NCI-H1694 (cell line): ENCODE results near the gene NAALADL2.
"Not testable (repeated sequence)": the region's sequence is repeated elsewhere in the genome, so short reads cannot be mapped to it uniquely, and the experiment has no call there.

Source experiments
- DNase-seq: peaks from one replicate; lab custom pipeline; 2025; lab: John Stamatoyannopoulos, UW

NAALADL2 gene

DNA sequence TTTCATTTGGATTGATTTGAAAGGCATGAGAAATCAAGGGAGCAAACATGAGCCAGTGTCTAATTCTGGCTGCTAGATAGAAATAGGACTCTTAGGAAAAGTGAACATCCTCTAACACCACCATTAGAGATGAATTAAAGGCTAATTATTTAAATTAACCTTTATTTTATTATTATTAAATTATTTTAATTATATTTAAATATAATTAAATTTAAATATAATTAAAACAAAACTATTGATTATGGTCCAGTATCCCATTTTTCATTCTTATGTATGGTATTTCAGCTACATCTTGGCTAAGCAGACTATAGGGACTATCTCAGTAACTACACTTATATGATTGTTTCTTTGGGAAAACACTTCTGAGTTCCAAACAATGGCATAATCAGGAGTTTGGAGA is 904.8 kb downstream of the NAALADL2 start:
- DNase-seq, result no peak

DNA sequence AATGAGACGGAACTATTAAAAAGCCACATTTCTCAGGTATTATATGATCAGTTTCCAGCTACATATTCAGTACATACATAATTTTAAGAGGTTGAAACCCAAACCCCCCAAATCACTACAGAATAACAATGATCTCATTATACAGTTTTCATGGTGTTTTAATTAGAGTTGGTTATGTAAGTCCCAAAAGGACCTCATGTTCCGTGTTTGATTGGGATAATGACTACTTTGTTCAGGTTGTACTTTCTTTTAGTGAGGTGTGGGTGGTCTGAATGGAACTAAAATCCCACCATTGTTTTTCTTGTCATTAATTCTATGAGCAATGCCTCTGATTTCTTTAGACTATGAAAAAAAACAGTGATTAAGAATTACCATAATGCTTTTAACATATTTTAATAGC is 905.6 kb downstream of the NAALADL2 start:
- DNase-seq, result no peak

- no peak for DNase-seq
Observed at GRCh38 chr3:175770426-175770825, 911.3 kb downstream of the NAALADL2 start.

GRCh38 chr3:175777495-175777894 is 918.4 kb downstream of the NAALADL2 start:
- DNase-seq, result no peak

- DNase-seq, result no peak
Observed at GRCh38 chr3:175777965-175778364, 918.8 kb downstream of the NAALADL2 start.

DNA sequence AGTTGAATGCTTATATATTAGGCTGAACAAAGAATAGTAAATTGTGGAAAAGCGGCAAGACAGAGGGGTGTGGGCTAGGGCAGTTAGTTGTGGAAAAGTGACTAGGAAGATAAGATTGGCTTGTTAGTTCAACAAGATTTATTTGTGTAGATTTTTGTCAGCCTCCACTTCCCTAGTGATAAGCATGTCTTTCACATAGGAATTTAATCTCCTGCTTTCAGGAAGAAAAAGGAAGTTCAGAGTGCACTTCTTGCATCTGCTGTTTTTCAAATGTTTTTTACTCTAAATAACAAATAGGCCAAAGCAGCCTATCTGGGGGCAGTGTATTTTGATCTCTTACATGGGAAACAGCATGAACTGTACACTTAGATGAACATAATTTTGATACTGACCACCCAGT is 919.9 kb downstream of the NAALADL2 start:
- DNase-seq, result no peak

GRCh38 chr3:175787109-175787508 is 928.0 kb downstream of the NAALADL2 start:
- not testable (repeated sequence) for DNase-seq

GRCh38 chr3:175792245-175792644 is 933.1 kb downstream of the NAALADL2 start:
- DNase-seq, result no peak

- DNase-seq, result no peak
Observed at GRCh38 chr3:175798326-175798725, 939.2 kb downstream of the NAALADL2 start.

DNA sequence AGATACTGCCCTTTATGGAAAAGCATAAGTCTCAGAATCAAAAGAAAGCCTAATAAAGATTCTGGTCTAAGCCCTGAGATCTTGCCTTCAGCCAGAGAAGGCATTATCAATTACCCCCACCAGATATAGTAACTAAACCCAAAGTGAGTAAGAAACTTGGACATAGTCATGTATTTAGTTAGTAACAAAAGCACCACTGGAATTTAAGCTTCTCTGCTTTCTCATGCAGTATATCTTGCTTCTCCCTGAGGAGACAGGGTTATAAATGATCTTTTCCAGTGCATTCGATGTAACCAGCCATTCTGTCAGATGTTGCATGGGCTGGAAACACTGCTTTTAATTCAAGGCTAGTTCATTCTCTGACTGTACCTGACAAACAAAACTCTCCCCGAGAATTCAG is 946.7 kb downstream of the NAALADL2 start:
- no peak for DNase-seq

- DNase-seq, result no peak
Observed at GRCh38 chr3:175807175-175807574, 948.0 kb downstream of the NAALADL2 start.

- DNase-seq, result no peak
Observed at GRCh38 chr3:175818811-175819464, 959.8 kb downstream of the NAALADL2 start.

DNA sequence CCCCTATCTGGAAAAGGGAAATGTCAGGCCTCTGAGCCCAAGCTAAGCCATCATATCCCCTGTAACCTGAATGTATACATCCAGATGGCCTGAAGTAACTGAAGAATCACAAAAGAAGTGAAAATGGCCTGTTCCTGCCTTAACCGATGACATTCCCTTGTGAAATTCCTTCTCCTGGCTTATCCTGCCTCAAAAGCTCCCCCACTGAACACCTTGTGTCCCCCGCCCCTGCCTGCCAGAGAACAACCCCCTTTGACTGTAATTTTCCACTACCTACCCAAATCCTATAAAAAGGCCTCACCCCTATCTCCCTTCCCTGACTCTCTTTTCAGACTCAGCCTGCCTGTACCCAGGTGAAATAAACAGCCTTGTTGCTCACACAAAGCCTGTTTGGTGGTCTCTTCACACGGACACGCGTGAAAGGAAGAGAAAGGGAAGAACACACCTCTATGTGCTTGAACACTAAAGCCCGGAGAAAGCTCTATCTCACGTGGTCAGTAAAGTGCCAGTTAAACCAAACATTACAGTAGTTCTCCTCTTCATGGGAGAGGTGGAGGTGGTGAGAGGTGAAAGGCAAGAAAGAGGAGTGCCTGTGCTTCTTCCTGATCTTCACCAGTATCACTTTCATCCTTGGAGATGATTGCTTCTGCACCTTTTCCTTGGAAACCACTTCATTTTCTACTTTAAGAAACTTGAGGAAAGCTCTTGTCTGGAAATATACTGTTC is 963.8 kb downstream of the NAALADL2 start:
- not testable (repeated sequence) for DNase-seq

DNA sequence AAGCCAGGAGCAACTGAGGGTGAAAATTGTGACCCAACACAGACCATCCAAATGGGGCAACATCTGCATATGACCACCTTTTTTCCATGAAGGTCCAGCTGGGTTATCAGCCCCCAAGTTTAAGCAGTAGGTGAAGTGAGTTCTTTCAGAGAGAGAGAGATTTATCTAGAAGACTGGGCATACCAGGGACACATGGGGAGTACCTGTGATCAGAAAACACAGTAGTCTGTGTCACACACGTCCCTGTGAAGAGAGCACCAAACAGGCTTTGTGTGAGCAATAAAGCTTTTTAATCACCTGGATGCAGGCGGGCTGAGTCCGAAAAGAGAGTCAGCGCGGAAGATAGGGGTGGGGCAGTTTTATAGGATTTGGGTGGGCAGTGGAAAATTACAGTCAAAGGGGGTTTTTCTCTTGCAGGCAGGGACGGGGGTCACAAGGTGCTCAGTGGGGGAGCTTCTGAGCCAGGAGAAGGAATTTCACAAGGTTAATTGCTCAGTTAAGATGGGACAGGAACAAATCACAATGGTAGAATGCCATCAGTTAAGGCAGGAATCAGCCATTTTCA is 966.0 kb downstream of the NAALADL2 start:
- not testable (repeated sequence) for DNase-seq

DNA sequence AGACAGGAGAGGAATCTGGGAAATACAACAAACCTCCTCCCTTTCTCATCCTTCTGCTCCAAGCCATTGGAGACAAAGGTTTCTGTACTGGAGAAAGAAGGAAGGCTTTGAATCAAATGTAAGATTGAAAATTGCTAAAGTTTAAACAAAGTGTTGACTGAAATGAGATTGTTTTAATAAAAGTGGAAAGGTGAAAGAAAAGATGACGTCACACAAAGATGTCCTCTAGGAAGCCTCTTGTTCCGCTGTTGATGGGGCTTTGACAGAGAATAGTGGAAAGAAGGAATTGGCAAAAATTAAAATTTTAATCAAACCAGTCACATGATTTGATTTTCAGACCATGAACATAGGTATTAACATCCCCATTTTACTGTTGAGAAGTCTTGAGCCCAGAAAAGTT is 967.6 kb downstream of the NAALADL2 start:
- no peak for DNase-seq

DNA sequence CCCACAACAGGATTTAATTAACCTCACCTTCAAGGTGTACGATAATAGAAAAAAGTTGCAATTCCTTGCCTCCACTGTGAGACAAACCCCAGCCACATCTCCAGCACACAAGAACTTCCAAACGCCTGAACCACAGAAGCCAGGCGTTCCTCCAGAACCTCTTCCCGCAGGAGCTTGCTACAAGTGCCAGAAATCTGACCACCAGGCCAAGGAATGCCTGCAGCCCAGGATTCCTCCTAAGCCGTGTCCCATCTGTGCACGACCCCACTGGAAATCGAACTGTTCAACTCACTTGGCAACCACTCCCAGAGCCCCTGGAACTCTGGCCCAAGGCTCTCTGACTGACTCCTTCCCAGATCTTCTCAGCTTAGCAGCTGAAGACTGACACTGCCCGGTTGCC is 970.7 kb downstream of the NAALADL2 start:
- DNase-seq, result not testable (repeated sequence)

- DNase-seq, result not testable (repeated sequence)
Observed at GRCh38 chr3:175835763-175836162, 976.6 kb downstream of the NAALADL2 start.

DNA sequence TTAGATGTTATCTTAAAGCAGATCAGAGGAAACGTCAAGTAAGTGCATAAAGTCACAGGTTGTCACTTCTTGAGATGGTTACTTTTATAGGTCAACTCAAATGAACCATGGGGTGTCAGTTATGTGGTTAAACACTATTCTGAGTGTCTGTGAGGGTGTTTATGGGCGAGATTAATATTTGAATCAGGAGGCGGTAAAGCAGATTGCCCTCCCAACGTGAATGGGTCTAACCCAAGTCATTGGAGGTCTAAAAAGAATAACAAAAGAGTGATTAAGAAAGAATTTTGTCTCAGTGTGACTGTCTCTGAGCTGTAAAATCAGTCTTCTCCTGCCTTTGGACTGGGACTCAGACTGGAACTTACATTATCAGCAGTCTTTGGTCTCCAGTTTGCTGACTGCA is 977.5 kb downstream of the NAALADL2 start:
- DNase-seq, result no peak

- DNase-seq, result no peak
Observed at GRCh38 chr3:175837962-175838361, 978.8 kb downstream of the NAALADL2 start.

DNA sequence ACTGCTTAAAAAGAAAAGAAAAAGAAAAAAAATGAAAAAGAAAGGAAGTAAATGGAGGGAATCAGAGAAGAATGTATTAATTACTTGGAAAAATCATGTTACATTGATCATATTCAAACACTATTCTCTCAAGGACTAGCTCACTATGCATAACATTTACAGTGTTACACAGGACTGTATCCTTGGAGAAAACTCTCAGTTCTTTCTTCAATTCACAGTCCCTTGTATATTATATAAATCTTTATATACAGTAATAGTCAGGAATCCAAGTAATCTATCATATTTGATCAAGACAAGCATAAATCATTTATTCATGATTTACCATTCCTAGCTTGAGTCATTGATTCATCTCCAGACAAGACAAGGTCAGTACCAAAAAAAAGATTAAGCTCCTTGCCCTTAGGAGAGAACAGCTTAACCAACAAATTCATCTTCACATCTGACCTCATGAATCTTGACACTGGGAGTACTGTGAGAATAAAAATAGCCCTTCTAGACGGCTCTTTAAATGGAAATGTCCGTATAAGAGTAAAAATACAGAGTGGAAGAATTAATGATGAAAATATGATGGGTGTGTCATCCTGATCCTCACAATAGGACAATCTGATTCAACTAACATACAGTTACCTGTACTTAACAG is 980.4 kb downstream of the NAALADL2 start:
- no peak for DNase-seq

DNA sequence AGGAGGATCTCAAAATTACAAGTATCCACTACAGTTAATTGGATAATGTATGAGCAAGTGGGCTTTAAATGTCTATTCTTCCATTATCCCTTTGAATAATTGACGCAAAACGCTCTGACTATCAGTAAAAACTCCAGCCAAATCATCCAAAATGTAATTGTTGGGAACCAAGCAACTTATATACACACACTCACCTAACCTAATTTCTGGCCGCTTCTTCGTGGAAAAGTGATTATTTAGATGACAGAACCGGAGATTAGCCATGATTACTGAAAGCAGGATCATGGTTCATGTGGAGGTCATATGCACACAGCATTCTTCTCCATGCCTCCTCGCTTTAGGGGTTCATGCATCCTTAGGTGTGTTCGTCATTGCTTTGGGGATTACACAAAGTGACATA is 992.4 kb downstream of the NAALADL2 start:
- no peak for DNase-seq

GRCh38 chr3:175852560-175852959 is 993.4 kb downstream of the NAALADL2 start:
- DNase-seq, result no peak
